Measurements from ENCODE around the gene BMP3.

BMP3 gene

DNA sequence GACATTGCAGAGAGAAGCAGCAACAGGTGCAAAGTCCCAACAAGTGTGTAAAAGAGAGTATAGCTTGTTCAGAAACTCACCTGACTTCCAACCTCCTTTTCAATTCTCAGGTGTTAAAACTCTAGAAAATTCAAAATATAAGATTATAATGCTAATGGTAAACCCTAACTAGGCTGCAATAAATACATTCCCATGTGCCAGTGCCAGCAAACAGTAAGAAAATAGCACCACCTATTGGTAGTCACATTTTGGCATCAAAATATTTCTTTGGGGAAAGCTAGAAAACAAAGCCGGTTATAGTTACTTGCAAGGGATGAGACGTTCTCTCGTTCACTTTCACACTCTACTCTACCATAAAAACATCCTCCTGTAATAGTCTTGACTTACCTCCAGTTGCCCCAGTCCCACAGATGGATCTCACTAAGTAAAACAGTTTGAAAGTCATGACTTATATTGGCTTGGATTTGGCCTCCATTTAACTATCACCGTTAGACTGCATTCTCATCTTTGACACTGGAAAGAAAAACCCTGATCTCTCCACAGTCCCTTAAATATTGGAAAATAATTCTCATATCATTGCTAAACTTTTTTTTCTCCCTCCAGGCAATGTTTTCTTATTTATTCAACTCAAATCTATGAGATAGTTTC is 9.6 kb downstream of the BMP3 start:
- in situ Hi-C loops (cut with HindIII; ENCODE audit: low sequenced_read_pairs): loop anchor here (25.0 kb wide), 1 partner anchor 678 kb away; no protein-coding TSS in a partner anchor

- in situ Hi-C loops (cut with HindIII; ENCODE audit: low sequenced_read_pairs): loop anchor here (25.0 kb wide), 1 partner anchor 680 kb away; no protein-coding TSS in a partner anchor
These were observed 12.3 kb downstream of the BMP3 start for GRCh38 chr4:81042578-81043365.

DNA sequence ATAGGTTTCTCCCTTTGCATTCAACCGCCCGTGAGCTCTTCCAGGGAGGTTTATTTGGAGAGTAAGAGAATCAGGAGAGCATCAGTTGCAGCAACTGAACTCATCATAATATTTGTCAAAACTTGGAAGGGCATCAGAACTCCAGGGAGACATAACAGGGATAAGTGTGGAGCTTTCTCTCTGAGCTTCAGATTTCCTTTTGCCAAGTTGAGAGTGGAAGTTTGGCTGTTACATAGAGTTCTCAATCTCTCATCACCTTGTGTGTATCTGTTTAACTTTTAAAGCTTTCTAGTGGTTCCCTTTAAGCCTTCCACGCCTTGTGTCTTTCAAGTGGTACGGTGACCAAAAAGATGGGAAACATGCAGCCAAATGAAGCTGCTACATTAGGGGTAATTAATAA is 18.8 kb downstream of the BMP3 start:
- in situ Hi-C loops (cut with HindIII; ENCODE audit: low sequenced_read_pairs): loop anchor here (25.0 kb wide), 1 partner anchor 687 kb away; no protein-coding TSS in a partner anchor

DNA sequence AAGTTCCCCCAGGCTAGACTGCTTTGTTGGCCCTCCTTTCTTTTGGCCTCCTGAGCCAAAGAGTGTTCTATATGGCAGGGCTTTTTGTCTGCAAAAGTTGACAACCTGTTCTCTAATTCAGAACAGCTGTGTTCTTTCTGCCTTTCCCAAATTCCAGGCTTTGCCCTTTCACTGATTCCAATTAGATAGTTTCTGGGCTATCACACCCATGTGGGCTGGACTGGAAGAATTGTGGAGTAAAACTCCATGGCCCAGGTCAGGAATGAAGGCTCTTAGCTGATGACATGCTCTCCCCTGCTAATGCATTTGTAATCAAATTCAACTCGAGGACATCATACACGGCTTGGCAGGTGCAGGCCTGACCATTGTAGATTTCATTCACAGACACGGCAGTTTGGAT is 19.4 kb downstream of the BMP3 start:
- in situ Hi-C loops (cut with HindIII; ENCODE audit: low sequenced_read_pairs): loop anchor here (25.0 kb wide), 1 partner anchor 688 kb away; no protein-coding TSS in a partner anchor

DNA sequence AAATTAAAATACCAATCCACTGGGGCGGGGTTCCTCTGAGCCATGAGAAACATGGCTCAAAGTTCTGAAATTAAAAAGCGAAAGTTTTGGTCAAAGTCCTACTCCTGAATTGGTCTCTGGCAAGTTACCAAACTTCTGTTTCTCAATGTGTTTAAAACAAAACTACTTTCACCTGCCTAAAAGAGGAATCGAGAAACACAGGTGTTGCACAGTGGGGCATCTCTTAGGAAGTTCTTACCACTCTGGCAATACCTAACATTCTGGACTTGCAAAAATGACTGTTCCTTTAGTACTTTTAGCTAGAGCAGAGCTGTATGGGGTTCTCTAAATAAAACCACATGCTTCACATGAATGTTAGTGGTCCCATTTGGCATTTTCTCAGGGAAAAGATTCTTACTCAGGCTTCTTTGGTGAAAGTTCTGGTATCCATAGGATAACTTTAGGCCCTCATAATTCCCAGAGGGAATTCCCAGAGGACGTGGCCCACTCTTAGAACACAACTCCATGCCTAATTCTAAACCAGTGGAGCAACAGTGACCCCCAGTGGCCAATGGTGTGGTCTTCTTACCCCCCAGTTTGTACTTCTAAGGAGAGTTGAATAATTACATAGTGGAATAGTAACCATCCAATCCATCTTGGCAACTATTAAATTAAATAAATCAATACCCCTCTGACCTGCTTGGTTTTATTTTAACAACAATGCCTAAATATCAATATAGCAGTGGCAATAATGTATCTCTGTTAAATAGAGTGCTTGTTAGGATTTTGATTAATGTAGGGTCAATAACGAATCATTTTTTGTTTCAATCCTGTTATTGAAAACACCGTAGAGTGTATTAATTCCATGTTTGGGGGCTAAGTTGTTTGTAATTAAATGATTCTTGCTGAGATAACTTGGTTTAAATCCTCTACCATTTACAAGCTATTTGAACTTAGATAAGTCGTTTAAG is 21.9 kb downstream of the BMP3 start:
- in situ Hi-C loops (cut with HindIII; ENCODE audit: low sequenced_read_pairs): no loop called here

- in situ Hi-C loops (cut with HindIII; ENCODE audit: low sequenced_read_pairs): no loop called here
These were observed 28.1 kb downstream of the BMP3 start for GRCh38 chr4:81058621-81059020.

DNA sequence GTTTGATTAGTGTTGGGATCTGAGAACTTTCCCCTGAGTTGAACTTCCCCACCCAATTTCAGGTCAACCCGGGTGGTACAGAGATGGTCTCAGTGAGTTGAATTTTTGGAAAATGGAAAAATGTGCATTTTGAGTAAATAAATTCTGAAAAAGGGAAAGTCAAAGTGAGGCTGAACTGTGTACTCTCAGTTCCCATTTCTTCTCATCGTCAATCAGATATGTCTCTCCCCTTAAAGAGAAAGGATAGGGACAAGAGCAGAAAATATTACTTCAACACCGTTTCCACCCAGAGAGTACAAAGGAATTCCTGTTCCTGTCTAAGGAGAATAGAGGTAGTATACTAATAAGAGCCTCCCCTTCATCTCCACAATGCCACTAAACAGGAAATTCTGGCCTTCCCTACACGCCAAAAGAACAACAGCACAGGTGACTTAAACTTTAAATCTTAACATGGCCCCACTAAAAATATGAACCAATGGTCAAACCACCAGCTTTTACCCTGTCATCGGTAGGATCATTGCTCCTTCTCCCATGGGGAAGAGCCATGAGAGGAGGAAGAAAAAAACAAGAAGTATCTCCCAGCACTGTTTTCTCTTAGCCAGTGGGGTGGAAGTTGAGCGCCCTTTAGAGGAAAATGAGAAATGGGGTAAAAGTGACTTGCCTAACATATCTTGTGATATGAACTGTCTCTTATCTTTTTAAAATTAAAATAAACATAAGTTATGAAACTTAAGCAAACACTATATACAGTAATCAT is 30.3 kb downstream of the BMP3 start:
- in situ Hi-C loops (cut with HindIII; ENCODE audit: low sequenced_read_pairs): no loop called here

DNA sequence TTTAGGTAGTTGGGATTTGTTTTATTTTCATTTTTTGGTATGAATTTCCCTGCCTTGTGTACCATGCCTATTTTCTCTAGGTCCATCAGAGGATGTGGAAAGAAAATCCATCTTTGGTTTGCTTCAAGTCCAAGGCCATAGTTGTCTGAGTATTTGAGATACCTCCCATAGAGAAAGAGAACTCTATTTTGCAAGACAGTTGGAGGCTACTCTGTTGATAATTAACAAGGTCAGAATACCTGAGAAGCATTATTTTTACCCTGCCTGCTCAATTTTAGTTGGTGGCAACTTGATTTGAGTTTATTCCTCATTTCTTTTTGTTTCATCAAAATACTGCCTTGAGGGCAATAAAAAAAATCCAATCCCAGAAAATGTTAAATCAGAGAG is 30.8 kb downstream of the BMP3 start:
- in situ Hi-C loops (cut with HindIII; ENCODE audit: low sequenced_read_pairs): no loop called here

DNA sequence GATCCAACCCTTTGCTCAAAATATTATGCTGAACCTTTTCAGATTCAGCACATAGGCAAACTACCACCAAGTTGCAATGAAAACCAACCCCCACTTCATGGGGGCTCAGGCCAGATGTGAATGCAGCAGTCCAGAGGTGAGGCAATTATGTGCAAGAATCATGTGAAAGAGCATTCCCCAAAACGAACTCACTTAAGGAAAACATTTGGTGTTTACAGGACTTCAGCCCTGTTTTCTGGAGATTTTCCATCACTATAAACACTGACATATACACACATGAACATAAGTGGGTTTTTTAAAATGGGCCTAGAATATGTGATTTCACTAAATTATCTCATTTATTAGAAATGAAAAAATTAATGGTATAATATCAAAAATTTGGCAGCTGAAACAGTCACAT is 31.5 kb downstream of the BMP3 start:
- in situ Hi-C loops (cut with HindIII; ENCODE audit: low sequenced_read_pairs): no loop called here

DNA sequence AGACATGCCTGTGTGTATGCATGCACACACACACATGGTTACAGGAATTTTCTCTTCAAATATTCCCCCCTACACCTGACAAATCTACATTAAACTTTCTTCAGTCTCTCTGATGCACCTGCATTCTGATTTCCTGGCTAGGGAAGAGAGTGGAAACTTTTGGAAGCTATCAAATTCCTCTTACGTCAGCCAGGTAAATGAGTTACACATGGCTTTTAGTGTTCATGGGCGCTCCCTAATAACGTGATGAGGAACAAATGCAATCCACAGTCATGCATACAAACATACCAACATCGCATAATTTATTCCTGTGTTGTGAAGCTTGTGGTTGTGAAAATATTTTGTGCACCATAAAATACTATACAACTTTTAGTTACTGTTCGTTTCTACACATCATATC is 34.9 kb downstream of the BMP3 start:
- in situ Hi-C loops (cut with HindIII; ENCODE audit: low sequenced_read_pairs): no loop called here

- in situ Hi-C loops (cut with HindIII; ENCODE audit: low sequenced_read_pairs): no loop called here
These were observed 39.3 kb downstream of the BMP3 start for GRCh38 chr4:81069706-81070331.

- in situ Hi-C loops (cut with HindIII; ENCODE audit: low sequenced_read_pairs): no loop called here
These were observed 40.5 kb downstream of the BMP3 start for GRCh38 chr4:81071013-81071412.

DNA sequence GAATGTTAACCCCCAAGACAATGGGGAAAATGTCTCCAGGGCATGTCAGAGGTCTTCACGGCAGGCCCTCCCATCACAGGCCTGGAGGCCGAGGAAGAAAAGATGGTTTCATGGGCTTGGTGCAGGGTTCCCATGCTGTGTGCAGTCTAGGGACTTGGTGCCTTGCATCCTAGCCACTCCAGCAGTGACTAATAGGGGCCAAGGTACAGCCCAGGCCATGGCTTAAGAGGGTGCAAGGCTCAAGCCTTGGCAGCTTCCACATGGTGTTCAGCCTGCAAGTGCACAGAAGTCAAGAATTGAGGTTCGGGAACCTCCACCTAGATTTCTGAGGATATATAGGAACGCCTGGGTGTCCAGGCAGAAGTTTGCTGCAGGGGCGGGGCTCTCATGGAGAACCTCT is 50.6 kb downstream of the BMP3 start:
- in situ Hi-C loops (cut with HindIII; ENCODE audit: low sequenced_read_pairs): no loop called here

- in situ Hi-C loops (cut with HindIII; ENCODE audit: low sequenced_read_pairs): no loop called here
These were observed 53.5 kb downstream of the BMP3 start for GRCh38 chr4:81084029-81084428.

GRCh38 chr4:81084634-81085033 is 54.1 kb downstream of the BMP3 start:
- in situ Hi-C loops (cut with HindIII; ENCODE audit: low sequenced_read_pairs): no loop called here

- in situ Hi-C loops (cut with HindIII; ENCODE audit: low sequenced_read_pairs): no loop called here
These were observed 54.8 kb downstream of the BMP3 start for GRCh38 chr4:81085291-81085690.

- in situ Hi-C loops (cut with HindIII; ENCODE audit: low sequenced_read_pairs): no loop called here
These were observed 55.5 kb downstream of the BMP3 start for GRCh38 chr4:81085979-81086378.

DNA sequence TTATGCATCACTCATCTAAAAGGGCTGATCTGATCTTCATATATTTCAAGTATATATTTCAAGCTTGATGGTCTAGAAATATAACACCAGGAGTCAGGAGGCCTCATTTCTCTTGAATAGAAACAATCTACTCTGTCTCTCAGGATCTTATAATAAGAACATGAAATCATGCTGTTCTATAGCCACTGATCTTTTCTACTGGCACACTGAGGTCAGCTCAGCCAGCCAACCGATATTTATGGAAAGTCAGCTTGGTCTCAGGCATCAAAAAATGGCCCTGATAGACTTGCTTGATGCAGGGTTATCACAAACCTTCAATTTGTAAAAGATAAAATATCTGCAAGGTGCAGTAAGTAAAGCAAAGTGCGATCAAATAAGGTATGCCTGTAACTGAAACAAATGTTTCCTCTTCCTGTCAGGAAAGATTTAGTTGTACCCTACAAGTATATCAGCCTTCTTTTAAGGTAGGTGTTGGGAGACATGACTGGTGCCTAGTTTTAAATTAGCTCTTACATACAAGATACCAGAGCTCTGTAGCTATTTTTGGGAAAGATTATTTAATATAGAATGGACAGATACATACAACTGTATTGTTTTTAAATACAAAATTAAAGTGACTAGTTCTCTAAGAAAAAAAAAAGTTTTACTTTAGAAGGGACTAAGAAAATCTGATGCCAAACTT is 63.4 kb downstream of the BMP3 start:
- in situ Hi-C loops (cut with HindIII; ENCODE audit: low sequenced_read_pairs): no loop called here

- in situ Hi-C loops (cut with HindIII; ENCODE audit: low sequenced_read_pairs): no loop called here
These were observed 64.9 kb downstream of the BMP3 start for GRCh38 chr4:81095389-81095788.

Measured in endothelial cell of hepatic sinusoid (primary cell).